Activated T-cell treated with anti-CD3 and anti-CD28 coated beads for 4 hours (primary cell): ENCODE results near the gene MACROD2.
"Not testable (repeated sequence)": the region's sequence is repeated elsewhere in the genome, so short reads cannot be mapped to it uniquely, and the experiment has no call there.

Source experiments
- DNase-seq: peaks from one replicate; pipeline ENCODE4 v3.0.0-alpha.2; 2020

Gene MACROD2

DNA sequence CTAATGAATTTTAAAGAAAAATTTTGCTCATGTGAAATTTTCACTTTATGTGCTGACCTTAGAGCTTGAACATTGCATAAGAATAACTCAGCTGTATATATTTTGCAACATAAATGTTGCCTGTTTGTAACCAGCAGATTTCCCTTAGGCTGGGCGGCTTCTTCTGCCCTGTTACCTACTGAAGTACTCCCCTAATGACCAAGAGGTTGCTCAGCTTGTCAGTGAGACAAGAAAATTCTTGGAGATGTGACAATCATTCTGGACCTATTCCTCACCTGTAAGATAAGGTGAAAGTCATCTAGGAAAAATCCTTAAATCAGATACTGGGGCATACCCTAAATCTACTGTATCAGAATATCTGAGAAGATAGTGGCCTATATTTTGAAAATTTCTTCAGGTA, 1516.2 kb downstream of the MACROD2 start:
- no peak for DNase-seq

DNA sequence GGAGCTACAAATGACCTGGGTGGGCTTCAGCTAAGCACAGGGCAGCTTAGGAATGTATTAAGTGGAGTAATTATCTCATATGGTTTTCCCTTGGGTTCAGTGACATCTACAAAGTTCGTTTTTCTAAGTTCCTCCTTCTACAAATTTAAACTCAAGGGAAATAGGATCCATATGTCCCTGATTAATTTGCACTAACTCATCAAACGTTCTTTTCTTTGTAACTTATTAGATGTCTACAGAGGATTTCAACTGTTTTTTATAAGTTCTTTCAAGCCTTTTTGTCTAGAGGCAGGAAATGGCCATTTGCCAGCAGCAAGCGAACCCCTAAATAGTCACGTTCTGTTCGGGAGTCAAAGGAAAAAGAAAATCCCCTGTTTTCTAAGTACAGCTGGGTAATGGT, 1517.6 kb downstream of the MACROD2 start:
- no peak for DNase-seq

DNA sequence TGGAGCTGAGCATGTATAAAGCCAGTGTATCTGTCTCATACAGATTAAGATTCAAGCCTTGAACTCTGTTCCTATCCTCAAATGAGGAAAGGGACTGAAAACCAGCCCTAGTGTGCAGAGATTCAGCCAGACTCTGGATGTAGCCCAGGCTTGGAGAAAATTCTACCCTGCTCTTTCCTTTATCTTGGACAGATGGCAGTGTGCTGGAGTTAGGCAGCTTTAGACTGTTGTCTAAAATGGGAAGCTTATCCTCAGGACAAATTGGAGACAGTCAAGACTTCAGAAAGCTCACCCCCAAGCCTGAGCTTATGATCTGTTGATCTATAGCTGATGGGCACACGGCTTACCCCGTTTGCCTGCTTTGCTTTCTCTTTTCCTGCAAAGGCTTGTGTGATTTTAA, 1520.4 kb downstream of the MACROD2 start:
- DNase-seq: no peak

DNA sequence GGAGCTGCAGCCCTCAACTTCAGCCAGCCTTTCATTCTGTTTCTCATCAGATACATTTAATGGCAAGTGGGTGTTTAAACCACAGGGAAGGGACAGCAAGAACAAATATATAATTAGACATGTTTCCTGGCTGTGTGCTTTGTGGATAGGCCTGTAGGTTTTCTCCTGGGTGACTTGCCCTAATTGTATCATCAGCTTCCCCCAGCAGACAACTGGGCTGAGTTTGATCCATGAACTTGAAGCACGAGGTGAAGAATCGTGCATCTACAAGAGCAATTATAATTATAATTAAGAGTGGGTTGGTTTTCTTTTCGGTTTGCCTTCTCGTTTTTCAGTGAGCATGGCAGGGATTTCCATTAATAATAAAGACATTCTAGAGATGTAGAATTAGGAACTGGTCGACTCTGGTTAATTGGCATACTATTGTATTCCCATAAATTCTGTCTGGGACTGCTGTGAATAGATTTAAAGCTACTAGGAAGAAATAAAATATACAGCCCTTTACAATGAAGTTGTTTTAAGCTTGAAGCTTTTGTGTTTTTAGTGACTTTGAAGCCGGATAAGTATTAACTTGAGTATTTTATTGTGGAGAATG, 1525.7 kb downstream of the MACROD2 start:
- DNase-seq: no peak

DNA sequence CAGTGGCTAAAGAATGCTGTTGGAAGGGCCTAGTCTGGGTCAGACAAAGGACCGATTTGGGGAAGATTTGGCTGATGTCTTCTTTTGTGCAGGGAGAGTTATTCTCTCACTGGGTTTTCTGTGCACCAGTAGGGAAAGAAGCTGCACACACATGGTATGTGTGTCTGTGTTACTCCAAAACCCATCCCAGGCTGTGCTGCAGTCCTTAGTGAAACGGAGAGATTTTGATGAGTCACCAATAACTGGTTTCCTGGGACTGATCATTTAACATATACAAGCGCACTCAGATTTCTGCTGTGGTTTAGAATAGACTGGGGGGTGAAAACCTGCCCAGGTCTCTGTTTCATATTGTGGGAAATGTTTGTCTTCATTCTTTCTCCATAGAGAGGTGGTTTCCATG, 1528.1 kb downstream of the MACROD2 start:
- no peak for DNase-seq

DNA sequence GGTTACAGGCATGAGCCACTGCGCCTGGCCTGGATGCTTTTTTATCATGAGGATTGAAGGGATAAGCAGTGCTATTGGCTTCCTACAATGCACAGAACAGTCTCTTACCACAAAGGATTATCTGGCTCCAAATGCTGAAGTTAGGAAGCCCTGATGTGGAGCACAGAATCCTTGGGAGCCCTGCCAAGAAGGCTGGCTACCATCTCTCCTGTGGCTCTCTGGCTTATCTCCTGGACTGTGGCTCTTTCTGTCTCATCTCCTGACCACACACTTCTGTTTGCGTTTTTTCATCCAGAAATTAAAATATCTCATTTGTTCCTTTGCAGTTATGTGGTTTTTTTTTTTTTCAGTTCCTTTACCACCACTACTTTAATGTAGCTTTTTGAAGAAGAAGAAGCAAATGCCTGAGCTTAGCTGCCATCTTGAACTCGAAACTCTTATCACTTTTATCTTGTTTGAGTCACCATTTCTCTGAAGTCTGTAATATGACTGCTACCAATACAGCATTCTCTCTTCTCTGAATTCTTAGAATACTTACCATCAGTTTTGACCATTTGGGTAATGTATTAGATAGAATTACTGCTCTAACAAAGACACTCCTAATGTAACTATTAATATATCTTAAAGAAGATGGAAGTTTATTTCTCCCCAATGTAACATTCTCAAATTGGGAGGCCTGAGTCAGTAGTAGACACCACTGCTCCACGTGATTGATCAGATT, 1533.2 kb downstream of the MACROD2 start:
- DNase-seq: no peak

DNA sequence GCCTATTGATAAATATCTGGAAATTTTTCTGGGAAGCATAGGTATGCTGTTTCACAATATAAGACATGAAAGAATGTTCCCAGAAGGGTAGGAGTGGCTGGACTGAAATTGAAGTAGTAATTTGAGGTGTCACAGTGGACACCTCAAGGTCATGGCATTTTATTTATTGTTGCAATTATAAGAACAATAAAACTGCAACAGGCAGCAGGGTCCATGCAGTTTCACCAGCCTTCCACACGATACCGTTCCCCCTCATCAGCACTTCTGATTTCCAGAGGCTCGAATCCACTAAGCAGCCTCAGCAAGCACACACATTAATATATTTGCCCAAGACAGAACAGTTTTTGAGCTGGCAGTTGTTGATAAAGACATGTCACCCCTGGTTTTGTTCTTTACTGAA, 1540.5 kb downstream of the MACROD2 start:
- DNase-seq: no peak

DNA sequence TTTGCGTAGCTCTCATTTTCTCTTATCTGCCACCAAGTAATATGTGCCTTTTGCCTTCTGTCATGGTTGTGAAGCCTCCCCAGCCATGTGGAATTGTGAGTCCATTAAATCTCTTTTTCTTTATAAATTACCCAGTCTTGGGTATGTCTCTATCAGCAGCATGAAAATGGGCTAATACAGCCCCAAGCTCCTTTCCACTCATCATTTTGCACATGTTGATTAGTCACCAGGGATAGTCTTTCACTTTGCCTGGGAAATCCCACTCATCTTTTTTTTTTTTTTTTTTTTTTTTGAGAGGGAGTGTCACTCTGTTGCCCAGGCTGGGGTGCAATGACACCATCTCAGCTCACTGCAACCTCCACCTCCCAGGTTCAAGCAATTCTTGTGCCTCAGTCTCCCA, 1541.9 kb downstream of the MACROD2 start:
- not testable (repeated sequence) for DNase-seq

DNA sequence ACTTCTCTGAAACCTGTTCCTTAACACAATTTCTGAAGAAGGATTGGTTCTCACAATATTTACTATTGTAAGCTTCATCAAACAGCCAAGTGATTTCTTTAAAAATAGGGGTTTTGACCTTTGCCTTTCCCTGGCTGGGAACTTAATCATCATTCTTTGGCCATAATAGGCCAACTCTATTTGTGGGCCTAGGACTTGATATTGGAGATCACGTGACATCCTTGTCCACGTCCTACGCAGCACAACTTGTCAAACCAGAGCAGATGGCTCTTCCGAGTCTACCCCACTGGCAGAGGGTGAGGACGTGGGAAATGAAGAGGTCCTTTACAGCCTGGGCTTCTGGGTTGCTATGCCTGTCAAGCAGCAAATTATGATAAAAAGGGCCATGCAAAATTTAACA, 1547.3 kb downstream of the MACROD2 start:
- DNase-seq: no peak

DNA sequence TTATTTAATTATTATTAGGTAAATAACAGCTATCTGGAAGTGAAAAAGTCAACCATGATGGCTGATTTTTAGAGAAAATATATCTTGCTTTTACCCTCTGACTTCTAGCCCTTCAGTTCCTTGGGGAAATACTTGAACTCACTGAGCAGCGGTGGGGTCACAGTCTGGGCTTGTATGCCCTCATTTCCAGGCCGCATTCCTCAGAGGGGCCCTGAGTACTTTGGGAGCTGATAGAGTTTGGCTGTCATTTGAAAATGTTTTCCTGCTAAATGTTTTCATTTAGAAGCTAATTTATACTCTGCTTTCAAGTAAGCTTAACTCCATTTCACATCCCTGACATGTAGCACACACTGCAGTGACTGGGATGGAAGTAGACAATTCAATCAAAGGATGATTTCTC, 1549.4 kb downstream of the MACROD2 start:
- DNase-seq: no peak

DNA sequence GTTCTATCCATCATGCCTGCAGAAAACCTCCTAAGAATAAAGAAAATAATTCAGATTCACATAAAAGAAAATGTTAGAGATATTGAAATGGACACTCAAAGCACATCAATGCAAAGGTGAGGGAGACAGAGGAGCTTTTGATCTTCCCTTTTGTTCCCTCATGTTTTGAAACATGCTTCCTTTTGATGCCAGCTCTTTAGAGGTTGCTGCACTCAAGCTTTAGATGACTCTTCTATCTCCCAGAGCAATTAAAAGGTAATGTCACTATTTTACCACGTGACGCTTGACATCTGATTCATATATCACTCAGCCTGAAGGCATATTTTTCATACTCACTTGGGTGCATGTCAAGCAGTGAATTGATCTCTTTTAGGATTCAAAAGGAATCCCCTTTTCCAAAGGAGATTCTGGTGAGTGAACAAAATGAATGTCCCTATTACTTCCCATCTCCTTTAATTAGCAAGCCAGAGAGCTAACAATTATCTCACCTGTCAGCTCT, 1551.3 kb downstream of the MACROD2 start:
- no peak for DNase-seq

DNA sequence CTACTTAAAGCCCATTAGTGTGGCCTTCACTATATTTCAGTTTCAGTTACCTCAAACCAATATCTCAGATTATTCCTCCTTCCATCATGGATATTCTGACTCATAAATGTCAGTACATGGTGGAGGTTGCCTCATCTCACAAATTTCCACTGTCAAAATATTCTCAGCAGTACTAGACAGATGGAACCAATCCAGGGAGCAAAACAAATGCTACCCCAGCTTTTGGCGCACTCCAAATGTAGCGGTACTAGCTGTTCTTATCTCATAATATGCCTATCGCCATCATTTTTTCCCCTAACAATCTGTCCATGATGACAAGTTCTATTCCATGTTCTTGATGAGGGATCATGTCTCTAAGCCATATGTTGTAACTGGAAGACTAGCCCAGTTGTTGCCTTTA, 1551.8 kb downstream of the MACROD2 start:
- DNase-seq: no peak

DNA sequence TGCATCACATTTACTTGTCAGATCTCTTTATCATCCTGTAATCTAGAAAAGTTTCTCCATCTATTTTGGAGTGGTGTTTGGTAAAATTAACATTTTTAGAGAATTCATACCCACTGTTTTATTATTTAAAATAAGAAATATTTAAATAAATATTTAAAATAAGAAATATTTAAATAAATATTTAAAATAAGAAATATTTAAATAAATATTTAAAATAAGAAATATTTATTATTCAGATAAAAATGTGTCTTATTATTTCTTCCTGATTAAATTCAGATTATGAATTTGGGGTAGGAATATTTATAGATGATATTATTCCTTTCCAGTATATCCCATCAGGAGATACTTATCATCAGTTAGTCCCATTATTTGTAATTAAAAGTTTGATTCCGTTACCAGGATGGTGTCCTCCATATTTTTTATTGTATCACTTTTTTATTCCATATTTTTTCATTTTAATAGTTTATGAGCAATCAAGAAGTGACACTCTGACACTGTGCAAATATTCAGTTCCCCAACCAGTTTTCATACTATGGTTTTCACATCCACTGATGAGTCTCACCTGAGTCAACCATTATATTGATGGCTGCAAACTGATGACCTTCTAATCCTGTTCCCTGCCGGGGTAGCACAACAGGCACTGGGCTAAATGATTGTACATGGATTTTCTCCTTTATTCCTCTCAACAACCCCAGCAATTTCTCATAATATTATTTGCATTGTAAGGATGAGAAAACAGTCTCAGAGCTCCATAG, 1555.0 kb downstream of the MACROD2 start:
- DNase-seq: no peak

DNA sequence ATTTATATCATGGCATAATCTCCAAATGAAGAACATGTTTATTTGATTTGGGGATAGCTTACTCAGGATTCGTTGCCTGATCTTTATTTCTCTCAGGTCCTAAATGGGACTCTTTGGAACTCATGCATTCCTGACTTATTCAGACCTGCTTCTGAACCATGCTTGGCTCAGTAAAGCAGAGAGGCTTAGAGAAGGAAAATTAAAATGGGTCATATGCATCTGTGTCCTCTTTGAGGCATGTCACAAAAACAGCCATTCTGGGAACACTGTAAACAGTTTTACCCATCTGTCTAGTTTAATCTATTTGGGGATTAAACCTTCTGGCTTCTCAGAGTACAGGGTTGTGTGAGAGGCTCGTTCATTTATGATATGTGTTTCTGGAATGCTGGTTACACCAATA, 1560.6 kb downstream of the MACROD2 start:
- no peak for DNase-seq

DNA sequence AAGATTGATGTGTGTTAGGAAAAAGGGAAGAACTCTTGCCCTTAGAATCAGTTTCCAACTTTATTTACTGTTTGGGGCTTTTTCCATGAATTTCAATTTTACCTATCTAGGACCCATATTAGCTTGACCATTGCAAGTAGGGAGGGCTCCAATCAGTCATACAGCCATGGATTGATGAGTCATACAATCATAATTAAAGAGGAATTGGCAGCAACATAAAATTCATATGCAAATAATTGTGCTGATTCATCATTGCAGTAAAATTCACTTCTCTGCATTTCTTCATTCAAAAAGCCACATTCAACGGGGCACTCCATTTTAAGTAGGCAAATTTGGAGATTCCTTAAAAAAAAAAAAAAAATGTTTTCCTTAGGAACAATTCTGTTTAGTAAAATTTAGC, 1561.6 kb downstream of the MACROD2 start:
- no peak for DNase-seq

DNA sequence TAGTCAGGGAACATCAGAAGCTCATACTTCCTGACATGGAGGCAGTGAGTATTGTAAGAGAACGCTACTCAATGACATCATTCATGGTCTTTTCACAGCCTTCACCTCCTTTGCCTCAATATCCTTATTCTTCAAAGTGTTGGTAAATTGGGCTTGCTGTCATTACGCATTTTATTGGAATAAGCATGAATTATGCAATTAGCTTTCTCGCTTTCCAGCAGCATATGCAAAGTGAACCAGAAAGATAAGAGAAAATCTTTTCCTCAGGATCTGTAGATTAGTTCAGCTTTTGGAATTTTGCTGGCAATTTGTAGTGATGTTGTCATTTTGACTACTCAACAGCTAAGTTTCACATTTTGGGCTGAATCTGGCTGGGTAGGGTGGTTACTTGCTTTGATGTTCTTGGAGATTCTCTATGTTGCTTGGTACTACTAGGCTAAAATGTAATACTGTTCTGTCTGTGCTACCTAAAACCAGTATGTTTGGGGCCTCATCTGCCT, 1565.8 kb downstream of the MACROD2 start:
- DNase-seq: no peak

DNA sequence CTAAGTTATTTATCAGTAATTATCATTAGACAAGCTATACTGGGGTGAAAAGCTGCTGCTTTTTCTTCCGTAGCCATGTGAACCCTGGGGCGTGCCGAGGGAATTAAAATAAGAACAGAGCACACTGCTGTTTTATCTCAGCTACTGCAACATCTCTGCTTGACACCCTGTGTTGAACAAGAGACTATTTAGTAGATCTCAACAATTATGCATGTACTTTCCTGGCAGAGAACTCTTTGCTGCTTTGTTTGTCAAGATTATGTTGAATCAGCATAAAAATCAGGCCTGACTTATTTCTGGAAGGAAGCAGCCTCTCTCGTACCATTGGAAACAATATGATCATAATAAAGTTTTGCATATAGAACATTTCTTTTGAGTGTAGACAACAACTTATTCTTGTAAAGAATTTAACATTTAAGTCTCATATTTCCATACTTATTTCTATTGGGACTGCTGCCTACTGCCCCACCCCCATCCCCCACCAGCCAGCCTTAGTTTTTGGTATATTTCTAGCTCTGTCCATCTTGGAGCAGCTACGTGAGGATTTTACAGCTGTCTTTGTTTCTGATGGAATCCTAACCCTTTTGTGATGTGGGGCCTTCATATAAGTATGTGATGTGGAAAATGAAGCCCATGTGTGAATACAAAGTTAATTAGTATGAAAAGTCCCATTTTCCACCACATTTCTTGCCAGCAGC, 1566.5 kb downstream of the MACROD2 start:
- DNase-seq: no peak

DNA sequence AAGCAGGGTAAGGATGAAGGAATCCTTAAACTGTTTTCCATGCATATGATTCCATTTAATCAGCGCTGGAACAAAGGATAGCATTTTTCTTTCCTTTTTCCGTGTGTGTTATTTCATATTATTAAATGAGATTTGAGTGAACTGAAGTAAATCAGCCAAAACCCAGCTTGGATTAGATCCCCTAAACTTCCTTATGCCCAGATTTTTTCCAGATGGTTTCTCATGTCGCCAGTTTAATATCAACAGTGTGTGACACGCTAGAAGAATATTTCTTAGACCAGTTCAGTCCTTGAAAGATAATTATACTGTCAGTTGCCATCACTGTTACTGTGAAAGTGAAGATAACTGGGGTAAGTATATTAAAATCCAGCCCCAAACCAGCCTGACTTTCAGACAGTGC, 1568.5 kb downstream of the MACROD2 start:
- no peak for DNase-seq

DNA sequence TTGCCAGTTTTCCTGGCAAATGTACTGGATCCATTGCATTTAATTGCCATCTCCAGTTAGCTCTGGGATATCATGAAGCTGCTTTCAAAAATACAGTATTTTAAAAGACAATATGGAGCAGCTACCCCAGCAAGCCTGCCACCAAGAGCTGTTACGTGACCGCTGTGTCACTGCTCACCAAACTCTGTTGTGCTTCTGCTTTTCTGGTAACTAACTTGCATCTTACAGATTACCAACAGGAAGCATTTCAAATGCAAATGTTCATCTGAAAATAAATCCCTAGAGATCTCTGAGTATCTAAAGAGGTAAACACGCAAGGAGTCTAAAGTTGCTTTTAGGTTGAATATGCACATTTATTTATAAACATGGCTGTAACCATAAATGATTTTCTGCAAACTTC, 1569.7 kb downstream of the MACROD2 start:
- DNase-seq: no peak

DNA sequence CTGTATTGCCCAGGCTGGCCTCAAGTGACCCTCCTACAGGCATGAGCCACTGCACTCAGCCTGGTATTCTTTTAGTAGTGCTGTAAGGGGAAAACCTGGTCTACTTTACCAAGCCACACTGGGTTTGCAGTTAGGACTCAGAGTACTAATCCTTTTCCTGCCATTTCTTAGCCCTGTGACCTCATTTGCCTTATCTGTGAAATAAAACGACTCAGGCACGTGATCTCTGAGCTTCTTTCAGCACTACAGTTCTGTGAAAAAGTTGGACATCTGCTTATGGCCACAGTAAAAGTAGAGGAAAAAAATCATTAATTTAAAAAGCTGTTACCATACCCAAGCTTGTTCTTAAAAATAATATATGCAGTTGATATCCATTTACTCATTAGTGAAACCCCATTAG, 1570.5 kb downstream of the MACROD2 start:
- DNase-seq: no peak

DNA sequence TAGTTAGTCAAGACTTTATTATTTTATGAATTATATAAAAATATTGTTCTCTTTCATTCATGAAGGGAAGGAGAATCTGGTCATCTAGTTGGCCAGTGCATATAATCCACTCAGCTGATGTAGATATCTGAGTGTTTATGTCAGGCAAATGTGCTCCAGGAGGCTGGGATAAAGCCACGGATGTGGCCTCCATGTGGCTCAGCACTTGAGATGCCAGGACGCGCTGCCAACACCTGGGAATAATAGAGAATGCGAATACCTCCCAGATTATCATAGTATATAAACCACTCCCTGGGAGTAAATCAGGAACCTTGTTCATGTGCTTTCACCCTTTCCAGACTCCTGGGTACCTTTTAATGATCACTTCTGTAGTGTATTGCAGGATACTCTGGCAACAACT, 1571.9 kb downstream of the MACROD2 start:
- no peak for DNase-seq

DNA sequence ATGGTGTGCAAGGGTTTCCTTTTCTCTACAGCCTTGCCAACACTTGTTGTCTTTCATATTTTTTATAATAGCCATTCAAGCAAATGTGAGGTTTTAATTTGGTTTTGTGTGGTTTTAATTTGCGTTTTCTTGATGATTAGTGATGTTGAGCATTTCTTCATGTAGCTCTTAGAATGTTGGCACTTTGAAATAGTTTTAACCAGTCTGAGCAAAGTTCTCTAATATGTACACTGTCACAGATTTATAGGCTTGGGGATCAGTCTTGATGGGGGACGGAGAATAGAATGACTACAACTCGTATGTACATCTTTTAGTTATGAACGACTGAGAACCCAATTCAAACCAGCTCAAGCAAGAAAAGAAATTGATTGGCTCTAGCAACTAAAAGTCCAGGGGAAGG, 1574.8 kb downstream of the MACROD2 start:
- DNase-seq: no peak

DNA sequence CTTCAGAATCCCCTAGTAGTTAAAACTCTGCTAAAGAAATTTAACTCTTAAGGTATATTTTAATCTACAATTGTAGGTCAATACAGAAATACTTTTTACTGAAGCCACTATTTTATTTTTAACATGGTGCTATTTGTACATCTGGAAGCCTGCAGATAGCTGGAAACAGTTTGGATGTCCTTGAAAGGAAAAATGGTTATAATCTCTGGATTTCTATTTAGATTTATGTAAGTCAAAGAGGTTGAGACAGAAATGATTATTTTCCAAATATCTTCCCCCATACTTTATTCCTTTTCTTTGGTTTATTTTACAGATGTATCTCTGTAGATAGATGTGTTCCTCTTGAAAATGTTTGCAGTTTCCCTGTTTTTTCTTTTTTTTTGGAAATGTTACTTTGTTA, 1575.7 kb downstream of the MACROD2 start:
- DNase-seq: no peak
